ENCODE data around the gene ABCA1.

DNA sequence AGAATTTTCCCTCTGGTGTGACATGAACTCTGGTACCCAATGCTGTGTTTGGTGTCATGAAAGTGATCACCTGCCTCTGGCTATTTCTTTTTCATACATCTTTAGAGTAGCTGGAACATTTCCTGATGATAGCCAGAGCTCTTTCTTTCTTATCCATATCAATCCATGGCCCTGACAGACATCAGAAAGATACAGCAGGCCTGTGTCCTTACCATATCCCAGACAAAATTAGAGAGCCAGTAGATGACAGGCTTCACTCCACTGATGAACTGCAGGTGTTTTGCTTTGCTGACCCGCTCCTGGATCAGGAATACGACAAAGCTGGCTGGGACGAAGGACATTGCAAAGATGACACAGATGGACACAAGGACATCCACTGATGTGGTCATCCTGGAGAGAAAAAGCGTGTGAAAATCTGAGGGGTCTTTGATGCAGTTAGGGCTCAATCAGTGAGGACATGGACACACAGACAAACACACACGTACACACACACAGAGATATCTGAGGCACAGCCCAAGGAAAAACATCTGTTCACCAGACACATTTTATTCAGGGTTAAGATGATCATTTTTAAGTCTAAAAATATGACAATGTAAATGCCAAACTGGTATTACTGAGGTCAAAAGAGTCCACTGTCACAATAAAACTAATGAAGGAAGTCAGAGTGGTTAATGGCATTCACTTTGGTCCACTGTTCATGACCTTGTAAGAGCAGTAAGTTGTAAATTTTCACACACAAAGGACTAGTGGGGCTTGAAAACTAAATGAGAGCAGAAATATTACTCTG, 129.6 kb downstream of the ABCA1 start:
- TF ChIP-seq POLR2AphosphoS5 (IDR thresholded peaks at IDR 0.05; ENCODE audit: borderline replicate concordance, low read depth, low read length) (no peak), EZH2 (IDR thresholded peaks at IDR 0.05) (no peak)
